ENCODE measurements around the gene FAXDC2. TPM values are rescaled to one million over a fixed set of nuclear protein-coding genes. Genes with fewer than 3 reads are reported as not detected.

The FAXDC2 gene
- total and polyA plus RNA-seq, 2 of the 13 experiments (the other 11 are each of a cell fraction or from before 2014, with no cell fraction given) = 4.7 to 58.8 TPM

DNA sequence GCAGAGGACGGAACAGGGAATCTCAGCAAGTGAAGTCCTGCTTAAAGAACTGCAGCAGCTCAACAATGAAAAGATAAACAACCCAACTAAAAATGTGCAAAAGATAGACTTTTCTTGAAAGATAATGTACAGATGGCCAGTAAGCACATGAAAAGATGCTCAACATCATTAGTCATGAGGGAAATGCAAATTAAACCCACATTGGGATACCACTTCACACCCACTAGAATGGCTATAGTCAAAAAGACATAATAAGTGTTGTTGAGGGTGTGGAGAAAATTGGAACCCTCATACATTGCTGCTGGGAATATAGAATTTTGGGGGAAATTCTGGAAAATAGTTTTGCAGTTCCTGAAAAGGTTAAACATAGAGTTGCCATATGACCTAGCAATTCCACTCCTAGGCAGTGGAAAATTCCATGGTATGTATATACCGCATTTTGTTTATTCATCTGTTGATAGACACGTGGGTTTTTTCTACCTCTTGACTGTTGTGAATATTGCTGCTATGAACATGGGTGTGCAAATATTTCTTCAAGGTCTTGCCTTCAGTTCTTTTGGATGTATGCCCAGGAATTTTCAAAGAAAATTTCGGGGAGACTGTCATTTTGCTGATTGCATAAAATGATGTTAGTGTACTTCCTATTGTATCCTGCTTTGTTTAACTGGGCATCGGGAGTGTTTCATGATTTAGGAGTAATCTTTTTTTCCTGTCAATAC, 15.2 kb upstream of the FAXDC2 start:
- Histone ChIP-seq H3K9ac (ENCODE audit: insufficient read depth, low read depth, low read length) (no peak overlapping the region), H4K20me1 (ENCODE audit: insufficient read depth, low read length) (peaks cover 25% of the 10 kb centered on the region), H3K79me2 (ENCODE audit: insufficient read depth, low read length) (peaks cover 51% of the 10 kb centered on the region), H3K4me2 (ENCODE audit: low read depth, low read length) (no peak overlapping the region), H3K27ac (ENCODE audit: extremely low read length, insufficient read depth, low read length) (no peak overlapping the region), H3K9me3 (ENCODE audit: low read length) (no peaks in the 10 kb centered on the region), H3K27me3 (ENCODE audit: control insufficient read depth in 1 of 2, insufficient read depth in 2 of 2, low read length in 2 of 2) (no peaks in the 10 kb centered on the region), H3K4me1 (ENCODE audit: insufficient read depth, low read length) (peaks cover 49% of the 10 kb centered on the region), H2AFZ (ENCODE audit: low read length) (no peak overlapping the region), H3K4me3 (replicated peaks in 1 of 3; ENCODE audit: insufficient read depth in 1 of 3, low read depth in 2 of 3, low read length in 3 of 3) (no peak overlapping the region), H3K36me3 (replicated peaks in 1 of 2; ENCODE audit: control insufficient read depth in 1 of 2, insufficient read depth in 2 of 2, low read length in 2 of 2) (peaks cover 6 to 45% of the 10 kb centered on the region in 2 experiments)
- BruUV-seq (replicated peaks) = no TSS peak
- FAIRE-seq (peak; percentile 23), DNase-seq (ENCODE audit: low spot score) (peak; percentile 66), ATAC-seq (no peak)
- intact Hi-C loops (cut with micrococcal nuclease; ENCODE audit: unreplicated experiment) (no loop called here), in situ Hi-C loops (cut with HindIII; ENCODE audit: extremely low pct_ligation_motif_present, low pct_unique_long_range_greater_than_20kb) (no loop called here)
- POLR2A ChIA-PET = no interaction called here
- CTCF ChIA-PET (ENCODE audit: low intra/inter-chr PET ratio, low total read pairs) = no interaction called here
- WGBS (ENCODE audit: low lambda C conversion rate) = 64% methylated on average over 5 of the region's 5 CpGs
- TF ChIP-seq MZF1 (CRISPR knock-in tag; IDR thresholded peaks at IDR 0.05; ENCODE audit: borderline replicate concordance) = no peak
- TF ChIP-seq, protein P1, sequence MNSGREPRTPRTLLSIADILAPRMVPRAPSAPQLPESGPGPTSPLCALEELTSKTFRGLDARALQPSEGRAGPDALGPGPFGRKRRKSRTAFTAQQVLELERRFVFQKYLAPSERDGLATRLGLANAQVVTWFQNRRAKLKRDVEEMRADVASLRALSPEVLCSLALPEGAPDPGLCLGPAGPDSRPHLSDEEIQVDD (CRISPR knock-in tag; IDR thresholded peaks at IDR 0.05; ENCODE audit: borderline replicate concordance) = no peak
- TF ChIP-seq, protein P2, sequence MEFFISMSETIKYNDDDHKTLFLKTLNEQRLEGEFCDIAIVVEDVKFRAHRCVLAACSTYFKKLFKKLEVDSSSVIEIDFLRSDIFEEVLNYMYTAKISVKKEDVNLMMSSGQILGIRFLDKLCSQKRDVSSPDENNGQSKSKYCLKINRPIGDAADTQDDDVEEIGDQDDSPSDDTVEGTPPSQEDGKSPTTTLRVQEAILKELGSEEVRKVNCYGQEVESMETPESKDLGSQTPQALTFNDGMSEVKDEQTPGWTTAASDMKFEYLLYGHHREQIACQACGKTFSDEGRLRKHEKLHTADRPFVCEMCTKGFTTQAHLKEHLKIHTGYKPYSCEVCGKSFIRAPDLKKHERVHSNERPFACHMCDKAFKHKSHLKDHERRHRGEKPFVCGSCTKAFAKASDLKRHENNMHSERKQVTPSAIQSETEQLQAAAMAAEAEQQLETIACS (CRISPR knock-in tag; IDR thresholded peaks at IDR 0.05) = no peak
- TF ChIP-seq, protein P3, sequence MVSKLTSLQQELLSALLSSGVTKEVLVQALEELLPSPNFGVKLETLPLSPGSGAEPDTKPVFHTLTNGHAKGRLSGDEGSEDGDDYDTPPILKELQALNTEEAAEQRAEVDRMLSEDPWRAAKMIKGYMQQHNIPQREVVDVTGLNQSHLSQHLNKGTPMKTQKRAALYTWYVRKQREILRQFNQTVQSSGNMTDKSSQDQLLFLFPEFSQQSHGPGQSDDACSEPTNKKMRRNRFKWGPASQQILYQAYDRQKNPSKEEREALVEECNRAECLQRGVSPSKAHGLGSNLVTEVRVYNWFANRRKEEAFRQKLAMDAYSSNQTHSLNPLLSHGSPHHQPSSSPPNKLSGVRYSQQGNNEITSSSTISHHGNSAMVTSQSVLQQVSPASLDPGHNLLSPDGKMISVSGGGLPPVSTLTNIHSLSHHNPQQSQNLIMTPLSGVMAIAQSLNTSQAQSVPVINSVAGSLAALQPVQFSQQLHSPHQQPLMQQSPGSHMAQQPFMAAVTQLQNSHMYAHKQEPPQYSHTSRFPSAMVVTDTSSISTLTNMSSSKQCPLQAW (CRISPR knock-in tag; IDR thresholded peaks at IDR 0.05) = no peak
- no peak for TF ChIP-seq EEA1 (CRISPR knock-in tag; IDR thresholded peaks at IDR 0.05; ENCODE audit: borderline replicate concordance)
- no peak for TF ChIP-seq ZNF34 (CRISPR knock-in tag; IDR thresholded peaks at IDR 0.05; ENCODE audit: borderline replicate concordance)
- TF ChIP-seq ZNF382 (CRISPR knock-in tag; IDR thresholded peaks at IDR 0.05; ENCODE audit: borderline replicate concordance) = no peak
- TF ChIP-seq, protein P4, sequence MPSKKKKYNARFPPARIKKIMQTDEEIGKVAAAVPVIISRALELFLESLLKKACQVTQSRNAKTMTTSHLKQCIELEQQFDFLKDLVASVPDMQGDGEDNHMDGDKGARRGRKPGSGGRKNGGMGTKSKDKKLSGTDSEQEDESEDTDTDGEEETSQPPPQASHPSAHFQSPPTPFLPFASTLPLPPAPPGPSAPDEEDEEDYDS (CRISPR knock-in tag; IDR thresholded peaks at IDR 0.05) = no peak
- no peak for TF ChIP-seq BORCS8-MEF2B (CRISPR knock-in tag; IDR thresholded peaks at IDR 0.05)
- TF ChIP-seq ZNF782 (CRISPR knock-in tag; IDR thresholded peaks at IDR 0.05; ENCODE audit: borderline replicate concordance) = no peak
- no peak for TF ChIP-seq MEIS1 (CRISPR knock-in tag; IDR thresholded peaks at IDR 0.05; ENCODE audit: borderline replicate concordance)
- peak; percentile 46 for TF ChIP-seq BCL6 (CRISPR knock-in tag; IDR thresholded peaks at IDR 0.05)
- no peak for TF ChIP-seq ELK4 (CRISPR knock-in tag; IDR thresholded peaks at IDR 0.05; ENCODE audit: borderline replicate concordance)
- TF ChIP-seq CHD4 (IDR thresholded peaks at IDR 0.05; ENCODE audit: borderline replicate concordance, low read length) = no peak
- TF ChIP-seq, protein P5, sequence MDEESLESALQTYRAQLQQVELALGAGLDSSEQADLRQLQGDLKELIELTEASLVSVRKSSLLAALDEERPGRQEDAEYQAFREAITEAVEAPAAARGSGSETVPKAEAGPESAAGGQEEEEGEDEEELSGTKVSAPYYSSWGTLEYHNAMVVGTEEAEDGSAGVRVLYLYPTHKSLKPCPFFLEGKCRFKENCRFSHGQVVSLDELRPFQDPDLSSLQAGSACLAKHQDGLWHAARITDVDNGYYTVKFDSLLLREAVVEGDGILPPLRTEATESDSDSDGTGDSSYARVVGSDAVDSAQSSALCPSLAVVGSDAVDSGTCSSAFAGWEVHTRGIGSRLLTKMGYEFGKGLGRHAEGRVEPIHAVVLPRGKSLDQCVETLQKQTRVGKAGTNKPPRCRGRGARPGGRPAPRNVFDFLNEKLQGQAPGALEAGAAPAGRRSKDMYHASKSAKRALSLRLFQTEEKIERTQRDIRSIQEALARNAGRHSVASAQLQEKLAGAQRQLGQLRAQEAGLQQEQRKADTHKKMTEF (CRISPR knock-in tag; IDR thresholded peaks at IDR 0.05) = no peak
- TF ChIP-seq SATB2 (CRISPR knock-in tag; IDR thresholded peaks at IDR 0.05) = no peak
- no peak for TF ChIP-seq KDM6A (CRISPR knock-in tag; IDR thresholded peaks at IDR 0.05; ENCODE audit: low read depth)
- TF ChIP-seq SAP130 (CRISPR knock-in tag; IDR thresholded peaks at IDR 0.05; ENCODE audit: low read depth) = 0 out of 2 replicates have a peak, but pooled peaks have one; percentile 14
- TF ChIP-seq MBD4 (IDR thresholded peaks at IDR 0.05; ENCODE audit: borderline replicate concordance, low read length) = no peak

Measured in HepG2 (cell line).